Prostate gland (tissue), 2 donors: Measurements from ENCODE around the gene EDDM13. TPM values are rescaled to one million over a fixed set of nuclear protein-coding genes. Genes with fewer than 3 reads are reported as not detected.
"Not testable (repeated sequence)": the region's sequence is repeated elsewhere in the genome, so short reads cannot be mapped to it uniquely, and the experiment has no call there.

Experiments
- DNase-seq: peaks from one replicate; pipeline ENCODE4 v3.0.0-alpha.2; 2019; ENCODE audit warnings: low spot score
- H3K27ac ChIP-seq, 2 donors: fragments of 200-600 bp; sonication (generic); 2 replicates each; pipeline ENCODE4 v1.5.1; 2017 to 2019
- H3K27me3 ChIP-seq: fragments of 200-600 bp; sonication (generic); replicated peaks from 2 replicates; pipeline ENCODE4 v1.5.1; 2019; ENCODE audit not compliant: insufficient read depth
- H3K36me3 ChIP-seq, 2 donors: fragments of 200-600 bp; sonication (generic); 1 replicate in 1 of 2; 2 replicates in 1 of 2; pipeline versions ENCODE4 v1.5.1 to v1.8.1; 2017 to 2019
- H3K4me1 ChIP-seq: fragments of 200-600 bp; sonication (generic); replicated peaks from 2 replicates; pipeline ENCODE4 v1.5.1; 2019
- H3K4me3 ChIP-seq, 2 donors: fragments of 200-600 bp; sonication (generic); 2 replicates each; pipeline ENCODE4 v1.5.1; 2017 to 2019
- H3K9me3 ChIP-seq: fragments of 200-600 bp; sonication (generic); 2 replicates; pipeline ENCODE4 v1.5.1; 2017
- CTCF ChIP-seq, 4 experiments: fragments of 200-600 bp in 2 of 4; fragments of 450-650 bp in 2 of 4; sonication (generic) in 2 of 4; IDR thresholded peaks; 1 replicate in 3 of 4; 2 replicates in 1 of 4; pipeline ENCODE4 v1.5.1; 2016 to 2019; ENCODE audit warnings: antibody characterized with exemption in 4 of 4, mild to moderate bottlenecking in 2 of 4, moderate library complexity in 2 of 4
- POLR2A ChIP-seq: fragments of 450-650 bp; IDR thresholded peaks from one replicate; pipeline ENCODE4 v1.6.1; 2016; ENCODE audit warnings: antibody characterized with exemption, mild to moderate bottlenecking
- POLR2AphosphoS5 ChIP-seq: sonication (generic); formaldehyde crosslinking; IDR thresholded peaks from one replicate; pipeline ENCODE4 v1.6.1; 2017; ENCODE audit warnings: antibody characterized with exemption
- WGBS: methylation state at CpG from one replicate; pipeline ENCODE4 v1.1.5; 2018; 5-methylcytosine and 5-hydroxymethylcytosine counted together
- intact Hi-C: fragments of 100-400 bp; cut with DNase I; formaldehyde crosslinking; loops from one replicate; pipeline ENCODE4 v1.14.2; 2022
- total RNA-seq, 2 donors: library from RNA; depleted of rRNA; stranded (reverse); fragments of >200 nt; gene quantifications; one replicate each; pipeline ENCODE4 v1.1.0, GENCODE V29; 2016

The EDDM13 gene
- not detected for total RNA-seq

DNA sequence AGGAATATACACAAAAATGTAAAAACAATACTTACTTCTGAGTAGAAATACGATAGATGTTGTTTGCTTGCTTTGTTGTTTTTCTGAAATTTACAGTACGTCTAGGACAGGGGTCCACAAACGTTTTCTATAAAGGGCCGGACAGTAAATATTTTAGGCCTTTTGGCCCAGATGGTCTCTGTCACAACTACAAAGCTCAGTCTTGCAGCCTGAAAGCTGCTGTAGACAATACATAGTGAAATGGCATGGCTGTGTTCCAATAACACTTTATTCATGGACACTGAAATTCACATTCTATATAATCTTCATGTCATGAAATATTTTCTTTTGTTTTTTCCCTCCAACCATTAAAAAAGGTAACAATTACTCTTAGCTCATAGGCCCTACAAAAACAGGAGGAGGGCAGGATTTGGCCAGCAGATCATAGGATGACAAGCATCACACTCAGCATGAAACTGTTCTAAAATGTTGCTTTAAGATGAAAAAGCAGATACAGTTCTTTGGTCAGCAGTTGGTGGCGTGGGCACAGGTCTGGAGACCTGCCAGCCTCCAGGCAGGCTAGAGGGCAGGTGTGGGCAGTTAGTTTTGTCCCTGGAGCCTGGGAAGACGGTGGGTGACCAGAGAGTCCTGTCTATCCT, at the start of gene EDDM13:
Gene EDDM13, plus strand, starts transcription at position 588 of the 638 bp plus-strand sequence. CDS start 87 bp downstream, outside the sequence.
- WGBS, result 68% methylated on average over 6 of the region's 6 CpGs
- Histone ChIP-seq H3K27ac (no peak within 1 kb of the TSS), H3K27me3 (no peaks in the 10 kb centered on the region), H3K4me3 (no peak within 1 kb of the TSS), H3K36me3 (no peaks in the 10 kb centered on the region), H3K9me3 (no peaks in the 10 kb centered on the region), H3K4me1 (no peaks in the 10 kb centered on the region)
- no peak for DNase-seq
- intact Hi-C loops, result no loop called here
- TF ChIP-seq CTCF (IDR thresholded peaks at IDR 0.05), result no peak
- TF ChIP-seq POLR2AphosphoS5, result no peak
- no peak for TF ChIP-seq POLR2A

- intact Hi-C loops, result no loop called here
- H3K4me1 ChIP-seq, result no peaks in the 10 kb centered on the region
Measured at GRCh38 chr19:56222901-56223300, 49.6 kb upstream of the EDDM13 start.

GRCh38 chr19:56223481-56223880, 49.1 kb upstream of the EDDM13 start:
- Histone ChIP-seq H3K27ac (no peak overlapping the region), H3K36me3 (no peaks in the 10 kb centered on the region), H3K9me3 (no peaks in the 10 kb centered on the region), H3K4me3 (no peak overlapping the region), H3K27me3 (no peaks in the 10 kb centered on the region), H3K4me1 (no peaks in the 10 kb centered on the region)
- no peak for TF ChIP-seq CTCF (IDR thresholded peaks at IDR 0.05)
- TF ChIP-seq POLR2AphosphoS5, result no peak
- TF ChIP-seq POLR2A, result no peak
- intact Hi-C loops, result no loop called here
- no peak for DNase-seq
- WGBS, result 93% methylated on average over 9 of the region's 9 CpGs

More at GRCh38 chr19:56222901-56223300, 49.6 kb upstream of the EDDM13 start:
- no peaks in the 10 kb centered on the region for H3K9me3 ChIP-seq
- 72% methylated on average over 6 of the region's 6 CpGs for WGBS
- DNase-seq, result no peak
- no peaks in the 10 kb centered on the region for H3K36me3 ChIP-seq
- no peaks in the 10 kb centered on the region for H3K27me3 ChIP-seq
- H3K27ac ChIP-seq, result no peak overlapping the region
- no peak overlapping the region for H3K4me3 ChIP-seq
- TF ChIP-seq POLR2AphosphoS5 (no peak), CTCF (IDR thresholded peaks at IDR 0.05) (no peak), POLR2A (no peak)

- Histone ChIP-seq H3K36me3 (no peaks in the 10 kb centered on the region), H3K27me3 (no peaks in the 10 kb centered on the region), H3K9me3 (no peaks in the 10 kb centered on the region), H3K27ac (no peak overlapping the region), H3K4me1 (no peaks in the 10 kb centered on the region), H3K4me3 (no peak overlapping the region)
- DNase-seq, result no peak
- TF ChIP-seq CTCF (IDR thresholded peaks at IDR 0.05) (no peak), POLR2A (no peak), POLR2AphosphoS5 (no peak)
- intact Hi-C loops, result no loop called here
- WGBS, result 74% methylated on average over 7 of the region's 7 CpGs
Measured at GRCh38 chr19:56245121-56245740, 27.3 kb upstream of the EDDM13 start.

GRCh38 chr19:56245764-56246163, 26.8 kb upstream of the EDDM13 start:
- H3K4me1 ChIP-seq, H3K27ac ChIP-seq, DNase-seq, intact Hi-C loops, H3K9me3 ChIP-seq, H3K27me3 ChIP-seq, H3K4me3 ChIP-seq, H3K36me3 ChIP-seq: not testable (repeated sequence)
- WGBS, result 66% methylated on average over 4 of the region's 4 CpGs

GRCh38 chr19:56248736-56249338, 23.7 kb upstream of the EDDM13 start:
- 92% methylated on average over 8 of the region's 8 CpGs for WGBS
- H3K9me3 ChIP-seq, H3K27me3 ChIP-seq, H3K27ac ChIP-seq, intact Hi-C loops, DNase-seq, H3K4me3 ChIP-seq, H3K36me3 ChIP-seq, H3K4me1 ChIP-seq: not testable (repeated sequence)
